GM23338 (cell line): ENCODE results near the gene EXPH5. TPM values are rescaled to one million over a fixed set of nuclear protein-coding genes. Genes with fewer than 3 reads are reported as not detected.

Experiments used
- ATAC-seq: fragments of 200-7000 bp; cut with Tn5 transposase; 3 replicates; pipeline ENCODE4 v1.9.1; 2020
- DNase-seq: peaks from one replicate; pipeline ENCODE4 v3.0.0-alpha.2; 2015; ENCODE audit warnings: low spot score
- H2AFZ ChIP-seq: fragments of 200-600 bp; sonication (generic); 2 replicates; pipeline ENCODE4 v1.8.0; 2016; ENCODE audit warnings: antibody characterized with exemption, mild to moderate bottlenecking, moderate library complexity
- H3F3A ChIP-seq: fragments of 200-600 bp; sonication (generic); replicated peaks from 2 replicates; pipeline ENCODE4 v1.8.0; 2017; ENCODE audit warnings: antibody characterized with exemption, mixed run types, low read depth
- H3K27ac ChIP-seq: fragments of 200-600 bp; sonication (generic); 2 replicates; pipeline ENCODE4 v1.6.1; 2016; ENCODE audit warnings: low read depth
- H3K27me3 ChIP-seq: fragments of 200-600 bp; sonication (generic); 2 replicates; pipeline ENCODE4 v1.8.0; 2016; ENCODE audit warnings: mild to moderate bottlenecking, mixed run types, moderate library complexity; ENCODE audit not compliant: insufficient read depth
- H3K36me3 ChIP-seq: fragments of 200-600 bp; sonication (generic); 2 replicates; pipeline ENCODE4 v1.8.0; 2016; ENCODE audit warnings: mild to moderate bottlenecking; ENCODE audit not compliant: insufficient read depth
- H3K4me1 ChIP-seq: fragments of 200-600 bp; sonication (generic); 2 replicates; pipeline ENCODE4 v1.8.0; 2016; ENCODE audit warnings: mild to moderate bottlenecking, moderate library complexity; ENCODE audit not compliant: insufficient read depth
- H3K4me2 ChIP-seq: fragments of 200-600 bp; sonication (generic); 2 replicates; pipeline ENCODE4 v1.7.1; 2017; ENCODE audit warnings: mixed run types
- H3K4me3 ChIP-seq: fragments of 200-600 bp; sonication (generic); 2 replicates; pipeline ENCODE4 v1.6.1; 2016; ENCODE audit warnings: mixed run types
- H3K79me2 ChIP-seq: fragments of 200-600 bp; sonication (generic); replicated peaks from 2 replicates; pipeline ENCODE4 v1.8.0; 2017; ENCODE audit warnings: mild to moderate bottlenecking; ENCODE audit not compliant: insufficient read depth
- H3K9me2 ChIP-seq: fragments of 200-600 bp; sonication (generic); 2 replicates; pipeline ENCODE4 v1.8.0; 2017; ENCODE audit not compliant: insufficient read depth
- H4K20me1 ChIP-seq: fragments of 200-600 bp; sonication (generic); replicated peaks from 2 replicates; pipeline ENCODE4 v1.8.0; 2017; ENCODE audit warnings: mild to moderate bottlenecking; ENCODE audit not compliant: insufficient read depth
- H3K27ac Mint-ChIP-seq: 2 replicates; pipeline ENCODE4 v1.8.0; 2020; ENCODE audit warnings: inconsistent platforms, mild to moderate bottlenecking, moderate library complexity, mixed read lengths
- H3K27me3 Mint-ChIP-seq: 3 replicates; pipeline ENCODE4 v1.8.0; 2022; ENCODE audit warnings: low read depth, mild to moderate bottlenecking, moderate library complexity, mixed read lengths, inconsistent platforms; ENCODE audit not compliant: insufficient read depth, poor library complexity
- H3K36me3 Mint-ChIP-seq: 3 replicates; pipeline ENCODE4 v1.8.0; 2021; ENCODE audit warnings: low read depth, mild to moderate bottlenecking, inconsistent platforms, moderate library complexity, mixed read lengths
- H3K4me1 Mint-ChIP-seq: 3 replicates; pipeline ENCODE4 v1.8.0; 2020; ENCODE audit warnings: mild to moderate bottlenecking, inconsistent platforms, mixed read lengths
- H3K4me3 Mint-ChIP-seq: 3 replicates; pipeline ENCODE4 v1.8.0; 2021; ENCODE audit warnings: moderate library complexity, mild to moderate bottlenecking, inconsistent platforms, mixed read lengths
- H3K9me3 Mint-ChIP-seq: 3 replicates; pipeline ENCODE4 v1.8.0; 2020; ENCODE audit warnings: moderate library complexity, mild to moderate bottlenecking, inconsistent platforms, mixed read lengths
- POLR2AphosphoS5 ChIP-seq: IDR thresholded peaks from 2 replicates; pipeline ENCODE4 v1.6.1; 2016; ENCODE audit warnings: antibody characterized with exemption, low read depth
- ZNF114 ChIP-seq: fragments of 250-450 bp; sonication (Bioruptor Pico); IDR thresholded peaks from 2 replicates; pipeline ENCODE4 v1.5.0; 2020; ENCODE audit warnings: mild to moderate bottlenecking, moderate library complexity
- polyA plus RNA-seq: library from polyadenylated mRNA; unstranded; fragments of >200 nt; fragmentation: Nextera tagmentation; extraction: Ambion mirVana; gene quantifications from 2 replicates; pipeline ENCODE4 v1.2.1, GENCODE V29; 2016
- total RNA-seq: library from RNA; depleted of rRNA; stranded (reverse); fragments of >200 nt; shearing (Covaris generic); gene quantifications from 2 replicates; pipeline ENCODE4 v1.2.3, GENCODE V29; 2014
- TF ChIP-seq, protein P1 (sequence below): IDR thresholded peaks from one replicate; pipeline ENCODE4 v1.6.1; 2018; ENCODE audit warnings: antibody characterized with exemption; ENCODE audit not compliant: unreplicated experiment
- TF ChIP-seq, protein P2 (sequence below), 2 experiments: fragments of 200-600 bp in 1 of 2; sonication (generic) in 1 of 2; conservative IDR thresholded peaks; 2 replicates each; pipeline versions ENCODE4 v1.5.1 to v1.6.1; 2016 to 2017; ENCODE audit warnings: antibody characterized with exemption in 2 of 2, low read depth in 2 of 2, mild to moderate bottlenecking in 2 of 2, moderate library complexity in 1 of 2
- TF ChIP-seq, protein P3 (sequence below): IDR thresholded peaks from 2 replicates; pipeline ENCODE4 v1.6.1; 2016; ENCODE audit warnings: antibody characterized with exemption

The EXPH5 gene
- total and polyA plus RNA-seq, 2 experiments from 2014 or later, result 3.6 to 12.6 TPM

- TF ChIP-seq, protein P1, sequence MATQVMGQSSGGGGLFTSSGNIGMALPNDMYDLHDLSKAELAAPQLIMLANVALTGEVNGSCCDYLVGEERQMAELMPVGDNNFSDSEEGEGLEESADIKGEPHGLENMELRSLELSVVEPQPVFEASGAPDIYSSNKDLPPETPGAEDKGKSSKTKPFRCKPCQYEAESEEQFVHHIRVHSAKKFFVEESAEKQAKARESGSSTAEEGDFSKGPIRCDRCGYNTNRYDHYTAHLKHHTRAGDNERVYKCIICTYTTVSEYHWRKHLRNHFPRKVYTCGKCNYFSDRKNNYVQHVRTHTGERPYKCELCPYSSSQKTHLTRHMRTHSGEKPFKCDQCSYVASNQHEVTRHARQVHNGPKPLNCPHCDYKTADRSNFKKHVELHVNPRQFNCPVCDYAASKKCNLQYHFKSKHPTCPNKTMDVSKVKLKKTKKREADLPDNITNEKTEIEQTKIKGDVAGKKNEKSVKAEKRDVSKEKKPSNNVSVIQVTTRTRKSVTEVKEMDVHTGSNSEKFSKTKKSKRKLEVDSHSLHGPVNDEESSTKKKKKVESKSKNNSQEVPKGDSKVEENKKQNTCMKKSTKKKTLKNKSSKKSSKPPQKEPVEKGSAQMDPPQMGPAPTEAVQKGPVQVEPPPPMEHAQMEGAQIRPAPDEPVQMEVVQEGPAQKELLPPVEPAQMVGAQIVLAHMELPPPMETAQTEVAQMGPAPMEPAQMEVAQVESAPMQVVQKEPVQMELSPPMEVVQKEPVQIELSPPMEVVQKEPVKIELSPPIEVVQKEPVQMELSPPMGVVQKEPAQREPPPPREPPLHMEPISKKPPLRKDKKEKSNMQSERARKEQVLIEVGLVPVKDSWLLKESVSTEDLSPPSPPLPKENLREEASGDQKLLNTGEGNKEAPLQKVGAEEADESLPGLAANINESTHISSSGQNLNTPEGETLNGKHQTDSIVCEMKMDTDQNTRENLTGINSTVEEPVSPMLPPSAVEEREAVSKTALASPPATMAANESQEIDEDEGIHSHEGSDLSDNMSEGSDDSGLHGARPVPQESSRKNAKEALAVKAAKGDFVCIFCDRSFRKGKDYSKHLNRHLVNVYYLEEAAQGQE, result no peak
- TF ChIP-seq, protein P2, sequence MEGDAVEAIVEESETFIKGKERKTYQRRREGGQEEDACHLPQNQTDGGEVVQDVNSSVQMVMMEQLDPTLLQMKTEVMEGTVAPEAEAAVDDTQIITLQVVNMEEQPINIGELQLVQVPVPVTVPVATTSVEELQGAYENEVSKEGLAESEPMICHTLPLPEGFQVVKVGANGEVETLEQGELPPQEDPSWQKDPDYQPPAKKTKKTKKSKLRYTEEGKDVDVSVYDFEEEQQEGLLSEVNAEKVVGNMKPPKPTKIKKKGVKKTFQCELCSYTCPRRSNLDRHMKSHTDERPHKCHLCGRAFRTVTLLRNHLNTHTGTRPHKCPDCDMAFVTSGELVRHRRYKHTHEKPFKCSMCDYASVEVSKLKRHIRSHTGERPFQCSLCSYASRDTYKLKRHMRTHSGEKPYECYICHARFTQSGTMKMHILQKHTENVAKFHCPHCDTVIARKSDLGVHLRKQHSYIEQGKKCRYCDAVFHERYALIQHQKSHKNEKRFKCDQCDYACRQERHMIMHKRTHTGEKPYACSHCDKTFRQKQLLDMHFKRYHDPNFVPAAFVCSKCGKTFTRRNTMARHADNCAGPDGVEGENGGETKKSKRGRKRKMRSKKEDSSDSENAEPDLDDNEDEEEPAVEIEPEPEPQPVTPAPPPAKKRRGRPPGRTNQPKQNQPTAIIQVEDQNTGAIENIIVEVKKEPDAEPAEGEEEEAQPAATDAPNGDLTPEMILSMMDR (conservative IDR thresholded peaks at IDR 0.05; ENCODE audit: low read depth in 2 of 2), result no peak
Measured at GRCh38 chr11:108527382-108527781, 66.2 kb downstream of the EXPH5 start (continued).

GRCh38 chr11:108525161-108525560 is 68.4 kb downstream of the EXPH5 start:
- DNase-seq (no peak), ATAC-seq (no peak)
- Histone ChIP-seq H3K79me2 (no peaks in the 10 kb centered on the region), H4K20me1 (no peaks in the 10 kb centered on the region), H3K4me3 (no peak overlapping the region), H3K4me2 (no peak overlapping the region), H3K9me2 (no peaks in the 10 kb centered on the region), H2AFZ (no peak overlapping the region), H3K36me3 (no peaks in the 10 kb centered on the region), H3K27ac (no peak overlapping the region), H3F3A (no peaks in the 10 kb centered on the region), H3K4me1 (no peaks in the 10 kb centered on the region), H3K27me3 (no peaks in the 10 kb centered on the region)
- Mint-ChIP-seq H3K4me3 (no peak overlapping the region), H3K4me1 (peaks cover 3% of the 10 kb centered on the region; the same call in 1 of the 3 replicates), H3K9me3 (no peaks in the 10 kb centered on the region), H3K27ac (no peak overlapping the region), H3K27me3 (no peaks in the 10 kb centered on the region), H3K36me3 (peaks cover 3% of the 10 kb centered on the region; the same call in 1 of the 3 replicates)
- TF ChIP-seq, protein P3, sequence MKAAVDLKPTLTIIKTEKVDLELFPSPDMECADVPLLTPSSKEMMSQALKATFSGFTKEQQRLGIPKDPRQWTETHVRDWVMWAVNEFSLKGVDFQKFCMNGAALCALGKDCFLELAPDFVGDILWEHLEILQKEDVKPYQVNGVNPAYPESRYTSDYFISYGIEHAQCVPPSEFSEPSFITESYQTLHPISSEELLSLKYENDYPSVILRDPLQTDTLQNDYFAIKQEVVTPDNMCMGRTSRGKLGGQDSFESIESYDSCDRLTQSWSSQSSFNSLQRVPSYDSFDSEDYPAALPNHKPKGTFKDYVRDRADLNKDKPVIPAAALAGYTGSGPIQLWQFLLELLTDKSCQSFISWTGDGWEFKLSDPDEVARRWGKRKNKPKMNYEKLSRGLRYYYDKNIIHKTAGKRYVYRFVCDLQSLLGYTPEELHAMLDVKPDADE, result no peak
- no peak for TF ChIP-seq POLR2AphosphoS5

DNA sequence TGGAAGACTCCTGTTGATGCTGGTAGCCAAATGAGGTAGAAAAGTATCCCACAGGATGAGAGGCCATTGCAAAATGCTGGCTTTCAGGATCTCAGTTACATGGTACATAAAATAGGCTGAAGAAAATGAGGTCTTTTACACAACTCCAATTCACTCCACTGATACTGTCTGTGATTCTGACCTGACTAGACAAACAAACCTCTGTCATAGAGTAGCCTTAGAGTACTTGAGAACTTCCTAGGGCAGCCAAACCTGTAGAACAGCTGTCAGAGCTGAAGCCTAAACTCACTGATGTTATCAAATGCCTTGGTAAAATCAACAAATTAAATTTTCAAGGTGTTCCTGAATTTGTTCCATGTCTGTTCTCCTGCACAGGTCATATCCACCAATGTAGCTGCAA is 69.1 kb downstream of the EXPH5 start:
- ATAC-seq (no peak), DNase-seq (no peak)
- H3K4me3 Mint-ChIP-seq, result no peak overlapping the region
- H3K36me3 Mint-ChIP-seq, result peaks cover 3% of the 10 kb centered on the region; the same call in 1 of the 3 replicates
- no peaks in the 10 kb centered on the region for H3K9me3 Mint-ChIP-seq
- no peaks in the 10 kb centered on the region for H3F3A ChIP-seq
- no peak overlapping the region for H3K27ac ChIP-seq
- no peaks in the 10 kb centered on the region for H3K79me2 ChIP-seq
- no peak overlapping the region for H2AFZ ChIP-seq
- no peaks in the 10 kb centered on the region for H3K36me3 ChIP-seq
- H4K20me1 ChIP-seq, result no peaks in the 10 kb centered on the region
- no peaks in the 10 kb centered on the region for H3K4me1 ChIP-seq
- no peak overlapping the region for H3K4me3 ChIP-seq
- no peaks in the 10 kb centered on the region for H3K27me3 ChIP-seq
- no peaks in the 10 kb centered on the region for H3K27me3 Mint-ChIP-seq
- no peak overlapping the region for H3K27ac Mint-ChIP-seq
- no peaks in the 10 kb centered on the region for H3K9me2 ChIP-seq
- no peak overlapping the region for H3K4me2 ChIP-seq
- H3K4me1 Mint-ChIP-seq, result peaks cover 3% of the 10 kb centered on the region; the same call in 1 of the 3 replicates
- TF ChIP-seq ZNF114, result no peak
- TF ChIP-seq, protein P1, result no peak
